Epithelial cell of proximal tubule (primary cell): Measurements from ENCODE around the gene STK24. TPM values are rescaled to one million over a fixed set of nuclear protein-coding genes. Genes with fewer than 3 reads are reported as not detected.
"Not testable (repeated sequence)": the region's sequence is repeated elsewhere in the genome, so short reads cannot be mapped to it uniquely, and the experiment has no call there.

Experiments
- DNase-seq: peaks from one replicate; pipeline ENCODE4 v3.0.0-alpha.2; 2011; ENCODE audit warnings: low read depth
- H3K4me3 ChIP-seq: 2 replicates; pipeline ENCODE4 v1.5.1; 2011; ENCODE audit warnings: low read depth, mild to moderate bottlenecking, low read length
- CTCF ChIP-seq: conservative IDR thresholded peaks from 2 replicates; pipeline ENCODE4 v1.5.1; 2012; ENCODE audit warnings: low read depth, mild to moderate bottlenecking, low read length
- total RNA-seq: library from RNA; depleted of rRNA; stranded (reverse); fragments of >200 nt; gene quantifications from 2 replicates; pipeline ENCODE4 v1.2.3, GENCODE V29; 2015

Gene STK24
- total RNA-seq, 1 donor from 2014 or later: 115 TPM

- DNase-seq: no peak
- TF ChIP-seq CTCF: no peak
- H3K4me3 ChIP-seq: peak overlapping the region; percentile 15
Observed at GRCh38 chr13:98571955-98572662, 4.8 kb downstream of the STK24 start.

GRCh38 chr13:98570929-98571372 is 6.0 kb downstream of the STK24 start:
- no peak for TF ChIP-seq CTCF

GRCh38 chr13:98569494-98570367 is 7.2 kb downstream of the STK24 start:
- not testable (repeated sequence) for H3K4me3 ChIP-seq

More at GRCh38 chr13:98570929-98571372, 6.0 kb downstream of the STK24 start:
- H3K4me3 ChIP-seq: peak overlapping the region; percentile 53
- no peak for DNase-seq

GRCh38 chr13:98568918-98569317 is 8.0 kb downstream of the STK24 start:
- DNase-seq: no peak
- H3K4me3 ChIP-seq: no peak overlapping the region
- no peak for TF ChIP-seq CTCF

More at GRCh38 chr13:98569494-98570367, 7.2 kb downstream of the STK24 start:
- not testable (repeated sequence) for DNase-seq

DNA sequence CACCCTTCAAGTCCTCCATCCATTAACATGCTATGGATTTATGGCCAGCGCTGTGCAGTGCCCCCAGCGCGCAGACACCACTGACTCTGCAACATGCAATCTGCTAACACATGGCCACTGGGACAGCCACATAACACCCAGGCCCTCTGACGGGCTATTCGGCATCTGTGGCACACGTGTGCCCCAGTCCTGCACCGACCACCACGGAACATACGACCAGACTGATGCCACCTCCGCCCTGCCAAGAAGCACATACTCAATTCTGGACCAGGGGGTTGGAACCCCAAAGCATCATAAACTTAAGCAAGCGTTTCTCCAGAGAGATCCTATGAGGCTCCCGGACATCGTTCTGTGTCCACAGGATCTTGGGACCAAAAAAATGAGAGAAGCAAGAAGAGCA is 9.8 kb downstream of the STK24 start:
- H3K4me3 ChIP-seq: no peak overlapping the region
- DNase-seq: no peak

DNA sequence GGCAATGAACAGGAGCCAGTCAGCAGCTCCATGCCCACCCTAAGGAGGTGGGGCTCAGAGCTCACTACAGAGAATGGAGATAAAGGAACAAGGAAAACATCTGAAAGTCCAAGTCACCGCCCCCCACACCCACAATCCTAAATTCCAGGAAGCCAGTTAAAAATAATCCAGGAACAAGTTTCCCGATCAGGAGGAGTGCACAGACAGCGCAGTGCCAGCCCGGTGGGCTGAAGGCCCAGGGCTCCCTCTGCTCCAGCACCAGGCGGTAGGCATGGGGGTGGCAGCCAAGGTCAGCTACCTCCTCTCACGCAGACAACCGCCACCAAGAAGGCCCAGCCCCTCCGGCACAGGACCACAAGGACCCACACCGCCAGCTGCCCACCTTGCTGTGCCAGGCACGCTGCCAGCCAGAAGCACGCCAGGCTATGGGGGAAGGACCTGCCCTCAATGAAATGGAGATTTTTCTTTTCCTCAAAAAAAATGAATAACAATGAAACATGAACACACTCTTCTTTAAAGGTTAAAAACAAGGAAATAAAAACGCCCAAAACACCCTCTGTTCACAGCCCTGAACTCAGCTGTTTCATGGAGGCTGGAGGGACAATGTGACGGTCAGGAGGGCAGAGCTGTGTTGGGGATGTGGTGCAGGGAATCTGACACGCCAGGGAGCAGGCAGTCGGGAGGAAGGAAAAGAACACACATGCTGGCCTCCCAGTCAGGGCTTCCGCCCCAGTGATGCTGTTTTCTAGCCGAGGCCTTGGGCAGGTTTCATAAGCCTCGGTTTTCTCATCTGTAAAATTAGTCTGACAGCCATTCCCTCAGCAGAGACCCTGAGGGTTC is 11.0 kb downstream of the STK24 start:
- no peak for DNase-seq
- H3K4me3 ChIP-seq: peak overlapping the region; percentile 39
- no peak for TF ChIP-seq CTCF

More for the DNA sequence above, 9.8 kb downstream of the STK24 start:
- no peak for TF ChIP-seq CTCF

- TF ChIP-seq CTCF: no peak
- DNase-seq: no peak
Observed at GRCh38 chr13:98564204-98564603, 12.7 kb downstream of the STK24 start.

More at GRCh38 chr13:98564204-98564603, 12.7 kb downstream of the STK24 start:
- H3K4me3 ChIP-seq: no peak overlapping the region
